Loucy (cell line): Measurements from ENCODE around the gene APLF.

Source experiments
- H2AFZ ChIP-seq: fragments of 200-600 bp; sonication (generic); 2 replicates; pipeline ENCODE4 v1.6.0; 2016; ENCODE audit warnings: antibody characterized with exemption, mild to moderate bottlenecking, low read length, moderate library complexity
- H3F3A ChIP-seq: fragments of 200-600 bp; 2 replicates; pipeline ENCODE4 v1.6.0; 2016; ENCODE audit warnings: antibody characterized with exemption, low read depth, mild to moderate bottlenecking
- H3K27me3 ChIP-seq: fragments of 200-600 bp; sonication (generic); 2 replicates; pipeline ENCODE4 v1.6.1; 2014; ENCODE audit warnings: low read length, mild to moderate bottlenecking; ENCODE audit not compliant: insufficient read depth, poor library complexity, severe bottlenecking
- H3K36me3 ChIP-seq: fragments of 200-600 bp; sonication (generic); 2 replicates; pipeline ENCODE4 v1.6.1; 2016; ENCODE audit warnings: low read length; ENCODE audit not compliant: insufficient read depth
- H3K4me1 ChIP-seq: fragments of 200-600 bp; sonication (generic); 2 replicates; pipeline ENCODE4 v1.5.1; 2014; ENCODE audit warnings: low read length, mild to moderate bottlenecking; ENCODE audit not compliant: insufficient read depth, poor library complexity, severe bottlenecking
- H3K4me2 ChIP-seq: fragments of 200-600 bp; sonication (generic); 2 replicates; pipeline ENCODE4 v1.6.0; 2014; ENCODE audit warnings: antibody characterized with exemption, low read length, low read depth, mild to moderate bottlenecking; ENCODE audit not compliant: poor library complexity, severe bottlenecking
- H3K4me3 ChIP-seq: fragments of 200-600 bp; sonication (generic); 2 replicates; pipeline ENCODE4 v1.5.1; 2014; ENCODE audit warnings: low read length, mild to moderate bottlenecking, mixed read lengths; ENCODE audit not compliant: poor library complexity, severe bottlenecking
- H3K79me2 ChIP-seq: fragments of 200-600 bp; sonication (generic); 2 replicates; pipeline ENCODE4 v1.6.1; 2014; ENCODE audit warnings: low read length; ENCODE audit not compliant: insufficient read depth
- H3K9ac ChIP-seq: fragments of 200-600 bp; sonication (generic); 2 replicates; pipeline ENCODE4 v1.6.0; 2014; ENCODE audit warnings: mild to moderate bottlenecking, low read depth, low read length, moderate library complexity; ENCODE audit not compliant: poor library complexity, severe bottlenecking
- H3K9me2 ChIP-seq: fragments of 200-600 bp; sonication (generic); replicated peaks from 2 replicates; pipeline ENCODE4 v1.6.1; 2016; ENCODE audit warnings: low read depth, low read length, mixed read lengths
- H3K9me3 ChIP-seq: fragments of 200-600 bp; sonication (generic); 2 replicates; pipeline ENCODE4 v1.6.1; 2014; ENCODE audit warnings: mild to moderate bottlenecking, antibody characterized with exemption, low read length, low read depth; ENCODE audit not compliant: insufficient read depth
- H4K20me1 ChIP-seq: fragments of 200-600 bp; sonication (generic); 2 replicates; pipeline ENCODE4 v1.6.0; 2014; ENCODE audit warnings: antibody characterized with exemption, low read length, mild to moderate bottlenecking; ENCODE audit not compliant: insufficient read depth, poor library complexity, severe bottlenecking
- EZH2phosphoT487 ChIP-seq: fragments of 200-600 bp; IDR thresholded peaks from 2 replicates; pipeline ENCODE4 v1.6.1; 2018; ENCODE audit warnings: antibody characterized with exemption, mild to moderate bottlenecking, moderate library complexity, borderline replicate concordance
- TF ChIP-seq, protein P1 (sequence below): fragments of 200-600 bp; sonication (generic); conservative IDR thresholded peaks from 2 replicates; pipeline ENCODE4 v1.5.1; 2014; ENCODE audit warnings: mild to moderate bottlenecking, antibody characterized with exemption, low read length

Gene APLF

DNA sequence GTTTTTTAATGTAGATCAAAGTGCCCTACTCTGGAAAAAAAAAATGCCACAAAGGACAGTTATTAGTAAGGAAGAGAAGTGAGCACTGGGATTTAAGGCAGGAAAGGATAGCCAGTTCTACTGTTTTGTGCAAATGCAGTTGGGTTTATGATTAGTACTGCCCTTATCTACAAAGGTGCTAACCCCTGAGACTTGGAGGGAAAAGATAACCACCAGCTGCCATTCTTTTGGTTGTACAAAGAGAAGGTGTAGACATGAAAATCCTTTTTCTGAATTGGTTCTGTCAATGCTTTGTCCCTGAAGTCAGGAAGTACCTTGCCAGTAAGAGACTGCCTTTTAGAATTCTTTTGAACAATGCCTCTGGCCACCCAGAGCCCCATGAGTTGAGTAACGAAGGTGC, 11.3 kb downstream of the APLF start:
- Histone ChIP-seq H3K27me3 (no peaks in the 10 kb centered on the region), H2AFZ (no peak overlapping the region), H3K4me1 (no peaks in the 10 kb centered on the region), H3F3A (no peaks in the 10 kb centered on the region), H4K20me1 (no peaks in the 10 kb centered on the region), H3K36me3 (no peaks in the 10 kb centered on the region), H3K4me2 (no peak overlapping the region), H3K9me3 (no peaks in the 10 kb centered on the region), H3K4me3 (no peak overlapping the region), H3K9me2 (no peaks in the 10 kb centered on the region), H3K9ac (no peak overlapping the region), H3K79me2 (no peaks in the 10 kb centered on the region; the same call in 1 of the 2 replicates)
- no peak for TF ChIP-seq EZH2phosphoT487
- TF ChIP-seq, protein P1, sequence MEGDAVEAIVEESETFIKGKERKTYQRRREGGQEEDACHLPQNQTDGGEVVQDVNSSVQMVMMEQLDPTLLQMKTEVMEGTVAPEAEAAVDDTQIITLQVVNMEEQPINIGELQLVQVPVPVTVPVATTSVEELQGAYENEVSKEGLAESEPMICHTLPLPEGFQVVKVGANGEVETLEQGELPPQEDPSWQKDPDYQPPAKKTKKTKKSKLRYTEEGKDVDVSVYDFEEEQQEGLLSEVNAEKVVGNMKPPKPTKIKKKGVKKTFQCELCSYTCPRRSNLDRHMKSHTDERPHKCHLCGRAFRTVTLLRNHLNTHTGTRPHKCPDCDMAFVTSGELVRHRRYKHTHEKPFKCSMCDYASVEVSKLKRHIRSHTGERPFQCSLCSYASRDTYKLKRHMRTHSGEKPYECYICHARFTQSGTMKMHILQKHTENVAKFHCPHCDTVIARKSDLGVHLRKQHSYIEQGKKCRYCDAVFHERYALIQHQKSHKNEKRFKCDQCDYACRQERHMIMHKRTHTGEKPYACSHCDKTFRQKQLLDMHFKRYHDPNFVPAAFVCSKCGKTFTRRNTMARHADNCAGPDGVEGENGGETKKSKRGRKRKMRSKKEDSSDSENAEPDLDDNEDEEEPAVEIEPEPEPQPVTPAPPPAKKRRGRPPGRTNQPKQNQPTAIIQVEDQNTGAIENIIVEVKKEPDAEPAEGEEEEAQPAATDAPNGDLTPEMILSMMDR: no peak

DNA sequence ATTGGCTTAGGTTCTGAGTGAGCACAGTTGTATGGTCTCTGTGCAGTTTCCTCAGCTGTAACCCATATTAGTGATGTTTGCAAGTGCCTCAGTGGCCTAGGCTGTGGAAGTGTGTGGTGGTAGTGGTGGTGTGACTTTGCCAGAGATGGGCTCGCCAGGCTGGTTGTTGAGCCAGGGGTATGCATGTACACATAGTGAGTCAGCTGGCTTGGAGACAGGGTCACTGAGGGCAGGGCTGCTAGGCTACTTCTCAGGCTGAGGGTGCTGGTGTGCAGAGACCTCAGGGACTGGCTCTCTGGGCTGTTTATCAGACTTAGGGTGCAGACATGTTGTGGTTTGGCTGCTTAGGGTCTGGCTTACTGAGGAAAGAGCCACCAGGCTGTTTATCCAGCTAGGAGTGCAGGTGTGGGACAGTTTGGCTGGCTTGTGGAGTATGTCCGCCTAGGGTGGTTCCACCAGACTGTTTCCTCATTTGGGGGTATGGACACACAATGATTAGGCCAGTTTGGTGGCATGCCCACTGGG, 15.0 kb downstream of the APLF start:
- Histone ChIP-seq H3F3A (no peaks in the 10 kb centered on the region), H3K9ac (no peak overlapping the region), H4K20me1 (no peaks in the 10 kb centered on the region), H3K4me2 (no peak overlapping the region), H3K4me1 (no peaks in the 10 kb centered on the region), H2AFZ (no peak overlapping the region), H3K27me3 (no peaks in the 10 kb centered on the region), H3K36me3 (no peaks in the 10 kb centered on the region), H3K9me2 (no peaks in the 10 kb centered on the region), H3K9me3 (no peaks in the 10 kb centered on the region), H3K79me2 (no peaks in the 10 kb centered on the region; the same call in 1 of the 2 replicates), H3K4me3 (no peak overlapping the region)
- TF ChIP-seq EZH2phosphoT487: no peak
- TF ChIP-seq, protein P1: no peak

DNA sequence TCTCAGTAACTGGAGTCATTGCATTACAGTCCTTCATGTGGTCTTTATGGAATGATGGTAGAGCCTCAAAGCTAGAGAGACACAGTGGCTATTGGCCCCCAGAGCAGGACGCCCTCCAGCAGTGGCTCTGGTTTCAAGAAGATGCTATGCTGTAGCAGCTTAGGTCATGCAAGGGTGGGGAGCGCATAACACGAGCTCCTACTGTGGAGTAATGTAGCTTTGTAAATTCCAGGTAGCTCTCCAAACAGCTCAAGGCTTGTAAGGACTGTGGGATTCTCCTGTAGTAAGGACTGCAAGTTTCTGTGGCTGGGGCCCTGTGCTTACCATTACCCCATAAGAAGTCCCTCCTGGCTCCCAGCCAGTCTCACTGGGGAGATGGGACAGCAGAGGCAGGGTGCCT, 15.6 kb downstream of the APLF start:
- no peaks in the 10 kb centered on the region for H3K9me2 ChIP-seq
- TF ChIP-seq EZH2phosphoT487: no peak
- TF ChIP-seq, protein P1: no peak
- H3K9me3 ChIP-seq: no peaks in the 10 kb centered on the region
- no peaks in the 10 kb centered on the region for H4K20me1 ChIP-seq
- no peaks in the 10 kb centered on the region for H3K27me3 ChIP-seq
- H3K4me2 ChIP-seq: no peak overlapping the region
- no peak overlapping the region for H2AFZ ChIP-seq
- no peaks in the 10 kb centered on the region for H3K4me1 ChIP-seq
- no peaks in the 10 kb centered on the region for H3F3A ChIP-seq
- H3K9ac ChIP-seq: no peak overlapping the region
- H3K79me2 ChIP-seq: no peaks in the 10 kb centered on the region; the same call in 1 of the 2 replicates
- H3K4me3 ChIP-seq: no peak overlapping the region
- H3K36me3 ChIP-seq: no peaks in the 10 kb centered on the region
